Immature natural killer cell (primary cell): ENCODE data around the gene MIEF1. TPM values are rescaled to one million over a fixed set of nuclear protein-coding genes. Genes with fewer than 3 reads are reported as not detected.

Source experiments
- DNase-seq, 3 donors: peaks; one replicate each; pipeline ENCODE4 v3.0.0; 2022; ENCODE audit warnings: mixed read lengths in 1 of 3
- H3K27ac Mint-ChIP-seq, 6 donors: one replicate each; pipeline ENCODE4 v1.8.0; 2020; ENCODE audit warnings: mixed read lengths in 6 of 6, mild to moderate bottlenecking in 5 of 6, inconsistent platforms in 4 of 6, moderate library complexity in 3 of 6
- H3K27me3 Mint-ChIP-seq, 3 donors: one replicate each; pipeline ENCODE4 v1.8.0; 2020 to 2021; ENCODE audit warnings: low read depth in 3 of 3, mild to moderate bottlenecking in 3 of 3, mixed read lengths in 3 of 3, moderate library complexity in 3 of 3, inconsistent platforms in 1 of 3
- H3K36me3 Mint-ChIP-seq, 3 donors: one replicate each; pipeline ENCODE4 v1.8.0; 2020; ENCODE audit warnings: mixed read lengths in 3 of 3, inconsistent platforms in 2 of 3, mild to moderate bottlenecking in 2 of 3
- H3K4me1 Mint-ChIP-seq, 2 donors: one replicate each; pipeline ENCODE4 v1.8.0; 2020; ENCODE audit warnings: inconsistent platforms in 2 of 2, mild to moderate bottlenecking in 2 of 2, mixed read lengths in 2 of 2, moderate library complexity in 1 of 2
- H3K4me3 Mint-ChIP-seq, 5 donors: one replicate each; pipeline ENCODE4 v1.8.0; 2020; ENCODE audit warnings: mild to moderate bottlenecking in 5 of 5, mixed read lengths in 5 of 5, inconsistent platforms in 3 of 5, moderate library complexity in 3 of 5
- H3K9me3 Mint-ChIP-seq, 6 donors: one replicate each; pipeline ENCODE4 v1.8.0; 2020; ENCODE audit warnings: mild to moderate bottlenecking in 6 of 6, mixed read lengths in 6 of 6, inconsistent platforms in 4 of 6, moderate library complexity in 3 of 6
- polyA plus RNA-seq, 3 donors: library from polyadenylated mRNA; unstranded; fragments of 300-500 nt; fragmentation: Illumina TruSeq; gene quantifications; one replicate each; pipeline ENCODE4 v1.2.3, GENCODE V29; 2021

The MIEF1 gene
- polyA plus RNA-seq, 3 donors from 2014 or later, result 13.8 to 30.5 (median 18.4) TPM

DNA sequence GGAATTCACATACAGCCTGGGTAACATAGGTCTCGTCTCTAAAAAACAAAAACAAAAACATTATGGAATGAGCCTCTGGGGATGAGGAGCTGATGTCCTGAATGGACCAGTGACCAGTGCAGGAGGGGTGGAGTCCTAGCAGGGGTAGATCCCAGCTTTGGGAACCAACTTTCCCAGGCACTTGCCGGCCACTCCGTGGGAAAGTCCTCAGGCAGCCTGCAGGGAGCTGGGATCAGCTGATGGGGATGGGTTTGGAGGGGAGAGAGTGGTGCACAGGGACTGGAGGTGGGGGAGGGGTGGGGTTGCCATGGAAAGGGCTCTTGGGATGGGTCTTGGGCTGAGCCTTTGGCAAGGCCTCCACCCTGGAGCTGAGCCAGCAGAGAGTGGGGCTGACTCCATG is 26.2 kb upstream of the MIEF1 start:
- Mint-ChIP-seq H3K27ac (no peak overlapping the region), H3K9me3 (no peaks in the 10 kb centered on the region), H3K27me3 (peaks cover 0 to 1% (median 0%) of the 10 kb centered on the region in 3 donors), H3K36me3 (no peaks in the 10 kb centered on the region), H3K4me1 (peaks cover 6 to 10% of the 10 kb centered on the region in 2 donors), H3K4me3 (no peak overlapping the region)
- DNase-seq, result no peak

- Mint-ChIP-seq H3K27ac (no peak overlapping the region), H3K4me3 (no peak overlapping the region)
Measured at GRCh38 chr22:39476664-39477063, 25.4 kb upstream of the MIEF1 start.

DNA sequence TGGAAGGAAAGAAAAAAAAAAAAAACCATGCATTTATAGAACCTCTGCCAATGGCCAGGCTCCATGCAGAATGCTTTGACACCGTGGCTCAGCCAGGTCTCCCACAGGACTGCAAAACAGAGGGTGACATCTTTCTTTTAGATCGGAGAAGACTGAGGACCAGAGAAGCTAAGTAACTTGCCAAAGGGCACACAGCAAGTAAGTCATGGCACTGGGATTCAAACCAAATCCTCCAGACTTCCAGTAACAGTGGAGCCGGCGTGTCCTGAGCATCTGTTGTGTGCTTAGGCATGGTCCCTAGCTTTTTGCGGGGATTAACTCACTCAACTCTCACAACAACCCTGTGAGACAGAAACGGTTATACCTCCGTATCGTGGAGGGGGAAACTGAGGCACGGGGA is 24.5 kb upstream of the MIEF1 start:
- DNase-seq, result no peak
- no peak overlapping the region for H3K27ac Mint-ChIP-seq
- no peaks in the 10 kb centered on the region for H3K36me3 Mint-ChIP-seq
- H3K9me3 Mint-ChIP-seq, result no peaks in the 10 kb centered on the region
- H3K4me1 Mint-ChIP-seq, result no peaks in the 10 kb centered on the region
- peaks cover 0 to 1% (median 0%) of the 10 kb centered on the region in 3 donors for H3K27me3 Mint-ChIP-seq
- no peak overlapping the region for H3K4me3 Mint-ChIP-seq

More at GRCh38 chr22:39476664-39477063, 25.4 kb upstream of the MIEF1 start:
- peaks cover 2 to 6% of the 10 kb centered on the region in 2 donors for H3K4me1 Mint-ChIP-seq
- H3K36me3 Mint-ChIP-seq, result no peaks in the 10 kb centered on the region
- no peak for DNase-seq
- H3K9me3 Mint-ChIP-seq, result no peaks in the 10 kb centered on the region
- peaks cover 0 to 1% (median 0%) of the 10 kb centered on the region in 3 donors for H3K27me3 Mint-ChIP-seq

- Mint-ChIP-seq H3K9me3 (no peaks in the 10 kb centered on the region), H3K36me3 (no peaks in the 10 kb centered on the region), H3K4me3 (no peak overlapping the region), H3K27me3 (peaks cover 0 to 1% (median 0%) of the 10 kb centered on the region in 3 donors), H3K4me1 (no peaks in the 10 kb centered on the region), H3K27ac (no peak overlapping the region)
- DNase-seq, result no peak
Measured at GRCh38 chr22:39478441-39478850, 23.6 kb upstream of the MIEF1 start.

GRCh38 chr22:39479254-39479653 is 22.8 kb upstream of the MIEF1 start:
- no peaks in the 10 kb centered on the region for H3K4me1 Mint-ChIP-seq
- DNase-seq, result no peak
- peaks cover 0 to 1% (median 0%) of the 10 kb centered on the region in 3 donors for H3K27me3 Mint-ChIP-seq
- H3K9me3 Mint-ChIP-seq, result no peaks in the 10 kb centered on the region
- no peaks in the 10 kb centered on the region for H3K36me3 Mint-ChIP-seq
- H3K4me3 Mint-ChIP-seq, result no peak overlapping the region
- H3K27ac Mint-ChIP-seq, result no peak overlapping the region

DNA sequence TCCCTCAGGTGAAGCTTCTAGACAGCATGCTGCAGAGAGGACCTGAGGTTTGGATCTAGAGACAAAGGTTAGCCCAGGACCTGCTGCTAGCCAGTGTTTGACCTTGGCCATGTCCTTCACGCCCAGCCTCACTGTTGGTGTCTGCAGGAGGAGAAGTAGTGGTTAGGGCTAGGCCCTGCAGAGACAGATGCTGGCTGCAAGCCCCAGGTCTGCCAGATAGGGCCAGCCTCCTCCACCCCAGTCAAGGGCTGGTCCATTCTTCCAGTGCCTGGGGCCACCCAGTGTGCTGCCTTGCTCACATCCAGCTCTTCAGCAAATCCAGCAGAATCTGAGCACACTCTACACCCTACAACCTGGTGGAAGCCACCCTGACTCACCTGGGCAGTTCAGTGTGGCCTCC is 21.5 kb upstream of the MIEF1 start:
- Mint-ChIP-seq H3K36me3 (no peaks in the 10 kb centered on the region), H3K9me3 (no peaks in the 10 kb centered on the region), H3K27ac (no peak overlapping the region), H3K4me1 (no peaks in the 10 kb centered on the region), H3K27me3 (peaks cover 0 to 4% (median 2%) of the 10 kb centered on the region in 3 donors), H3K4me3 (no peak overlapping the region)
- DNase-seq, result no peak

DNA sequence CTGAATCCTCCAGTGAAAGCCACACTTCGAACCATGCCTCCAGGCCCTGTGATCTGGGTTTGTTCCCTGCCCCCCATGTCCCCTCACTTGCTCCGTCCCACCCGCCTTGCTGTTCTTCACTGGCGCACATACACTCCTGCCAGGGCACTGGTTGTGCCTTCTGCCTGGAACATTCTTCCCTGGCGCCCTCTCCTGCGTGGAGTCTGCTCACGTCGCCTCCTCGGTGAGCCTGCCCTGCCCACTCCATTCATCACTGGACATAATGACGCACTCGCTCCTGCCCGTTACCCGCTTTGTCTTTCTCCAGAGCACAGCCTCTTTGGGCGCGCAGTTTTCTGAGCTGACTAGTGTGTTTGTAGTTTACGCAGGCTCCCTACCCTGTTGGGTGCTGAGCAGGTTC is 21.0 kb upstream of the MIEF1 start:
- Mint-ChIP-seq H3K4me3 (no peak overlapping the region), H3K27ac (no peak overlapping the region), H3K9me3 (no peaks in the 10 kb centered on the region), H3K27me3 (peaks cover 0 to 4% (median 2%) of the 10 kb centered on the region in 3 donors), H3K4me1 (no peaks in the 10 kb centered on the region), H3K36me3 (no peaks in the 10 kb centered on the region)
- DNase-seq, result no peak

DNA sequence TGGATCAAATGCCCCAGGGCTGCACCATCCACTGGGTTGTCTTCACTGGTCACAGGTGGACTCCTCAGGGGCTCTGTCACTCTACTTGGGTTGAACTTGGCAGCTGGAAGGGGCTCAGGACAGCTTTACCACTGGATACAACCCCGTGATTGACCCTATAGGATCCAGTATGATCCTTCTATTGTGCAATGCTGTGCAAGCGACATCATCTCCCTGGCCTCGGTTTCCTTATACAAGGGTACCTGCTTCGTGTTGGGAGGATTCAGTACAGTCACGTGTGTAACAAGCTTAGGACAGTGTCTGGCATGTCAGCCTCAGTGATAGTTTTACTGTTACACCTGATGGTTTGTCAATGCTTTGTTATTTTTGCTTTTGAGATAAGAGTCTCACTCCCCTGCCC is 20.5 kb upstream of the MIEF1 start:
- Mint-ChIP-seq H3K27me3 (peaks cover 0 to 4% (median 2%) of the 10 kb centered on the region in 3 donors), H3K4me3 (no peak overlapping the region), H3K36me3 (no peaks in the 10 kb centered on the region)

DNA sequence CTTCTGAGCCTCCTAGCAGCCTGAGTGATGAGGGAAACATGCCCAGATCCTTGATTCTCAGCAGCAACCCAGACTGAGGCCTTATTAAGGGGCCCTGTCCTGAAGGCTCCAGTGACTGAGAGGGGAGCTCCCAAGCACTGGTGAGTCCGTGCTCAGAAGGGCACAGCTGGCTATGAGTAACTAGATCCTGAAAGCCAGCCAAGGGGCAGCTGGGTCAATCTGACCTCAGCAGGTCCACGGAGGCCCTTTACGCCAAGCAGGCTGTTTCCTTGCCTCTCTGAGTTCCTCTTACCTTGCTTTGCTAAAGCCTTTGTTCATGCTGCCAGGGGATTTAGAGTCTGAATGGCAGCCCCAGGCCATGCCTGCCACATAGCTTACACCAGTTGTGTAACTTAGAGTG is 19.3 kb upstream of the MIEF1 start:
- Mint-ChIP-seq H3K27ac (no peak overlapping the region), H3K4me3 (no peak overlapping the region), H3K36me3 (no peaks in the 10 kb centered on the region), H3K27me3 (peaks cover 0 to 4% (median 2%) of the 10 kb centered on the region in 3 donors), H3K9me3 (no peaks in the 10 kb centered on the region), H3K4me1 (no peaks in the 10 kb centered on the region)
- DNase-seq, result no peak

More for the DNA sequence above, 20.5 kb upstream of the MIEF1 start:
- no peaks in the 10 kb centered on the region for H3K4me1 Mint-ChIP-seq
- no peak overlapping the region for H3K27ac Mint-ChIP-seq
- H3K9me3 Mint-ChIP-seq, result no peaks in the 10 kb centered on the region
- DNase-seq, result no peak

GRCh38 chr22:39486951-39487825 is 14.9 kb upstream of the MIEF1 start:
- no peaks in the 10 kb centered on the region for H3K9me3 Mint-ChIP-seq
- no peak overlapping the region for H3K4me3 Mint-ChIP-seq
- H3K4me1 Mint-ChIP-seq, result peaks cover 2 to 6% of the 10 kb centered on the region in 2 donors
- no peak for DNase-seq
- H3K27ac Mint-ChIP-seq, result no peak overlapping the region
- peaks cover 0 to 4% (median 3%) of the 10 kb centered on the region in 3 donors for H3K27me3 Mint-ChIP-seq
- H3K36me3 Mint-ChIP-seq, result no peaks in the 10 kb centered on the region

- peaks cover under 1 to 4% (median 4%) of the 10 kb centered on the region in 3 donors for H3K27me3 Mint-ChIP-seq
- no peak overlapping the region for H3K27ac Mint-ChIP-seq
- DNase-seq, result no peak
- no peaks in the 10 kb centered on the region for H3K9me3 Mint-ChIP-seq
- H3K4me3 Mint-ChIP-seq, result no peak overlapping the region
- H3K4me1 Mint-ChIP-seq, result peaks cover 2 to 6% of the 10 kb centered on the region in 2 donors
- no peaks in the 10 kb centered on the region for H3K36me3 Mint-ChIP-seq
Measured at GRCh38 chr22:39487826-39488520, 14.1 kb upstream of the MIEF1 start.

DNA sequence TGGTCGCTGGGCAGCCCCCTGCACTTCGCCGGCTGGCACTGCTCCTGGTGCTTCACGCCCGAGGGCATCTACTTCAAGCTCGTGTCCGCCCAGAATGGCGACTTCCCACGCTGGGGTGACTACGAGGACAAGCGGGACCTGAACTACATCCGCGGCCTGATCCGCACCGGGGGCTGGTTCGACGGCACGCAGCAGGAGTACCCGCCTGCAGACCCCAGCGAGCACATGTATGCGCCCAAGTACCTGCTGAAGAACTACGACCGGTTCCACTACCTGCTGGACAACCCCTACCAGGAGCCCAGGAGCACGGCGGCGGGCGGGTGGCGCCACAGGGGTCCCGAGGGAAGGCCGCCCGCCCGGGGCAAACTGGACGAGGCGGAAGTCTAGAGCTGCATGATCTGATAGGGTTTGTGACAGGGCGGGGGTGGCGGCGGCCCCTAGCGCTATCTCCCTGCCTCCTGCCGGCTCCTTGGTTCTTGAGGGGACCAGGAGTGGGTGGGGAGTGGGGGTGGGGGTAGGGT is 13.5 kb upstream of the MIEF1 start:
- Mint-ChIP-seq H3K27ac (no peak overlapping the region), H3K4me1 (peaks cover 2 to 6% of the 10 kb centered on the region in 2 donors), H3K4me3 (no peak overlapping the region), H3K36me3 (no peaks in the 10 kb centered on the region), H3K27me3 (peaks cover 4 to 8% (median 4%) of the 10 kb centered on the region in 3 donors), H3K9me3 (no peaks in the 10 kb centered on the region)
- no peak for DNase-seq

- Mint-ChIP-seq H3K4me1 (peaks cover 2 to 6% of the 10 kb centered on the region in 2 donors), H3K27me3 (peaks cover 4 to 8% (median 4%) of the 10 kb centered on the region in 3 donors), H3K9me3 (no peaks in the 10 kb centered on the region), H3K4me3 (no peak overlapping the region), H3K27ac (no peak overlapping the region), H3K36me3 (no peaks in the 10 kb centered on the region)
- no peak for DNase-seq
Measured at GRCh38 chr22:39489094-39490068, 12.7 kb upstream of the MIEF1 start.
